ENCODE data around the gene KRTAP10-1.

Gene KRTAP10-1

DNA sequence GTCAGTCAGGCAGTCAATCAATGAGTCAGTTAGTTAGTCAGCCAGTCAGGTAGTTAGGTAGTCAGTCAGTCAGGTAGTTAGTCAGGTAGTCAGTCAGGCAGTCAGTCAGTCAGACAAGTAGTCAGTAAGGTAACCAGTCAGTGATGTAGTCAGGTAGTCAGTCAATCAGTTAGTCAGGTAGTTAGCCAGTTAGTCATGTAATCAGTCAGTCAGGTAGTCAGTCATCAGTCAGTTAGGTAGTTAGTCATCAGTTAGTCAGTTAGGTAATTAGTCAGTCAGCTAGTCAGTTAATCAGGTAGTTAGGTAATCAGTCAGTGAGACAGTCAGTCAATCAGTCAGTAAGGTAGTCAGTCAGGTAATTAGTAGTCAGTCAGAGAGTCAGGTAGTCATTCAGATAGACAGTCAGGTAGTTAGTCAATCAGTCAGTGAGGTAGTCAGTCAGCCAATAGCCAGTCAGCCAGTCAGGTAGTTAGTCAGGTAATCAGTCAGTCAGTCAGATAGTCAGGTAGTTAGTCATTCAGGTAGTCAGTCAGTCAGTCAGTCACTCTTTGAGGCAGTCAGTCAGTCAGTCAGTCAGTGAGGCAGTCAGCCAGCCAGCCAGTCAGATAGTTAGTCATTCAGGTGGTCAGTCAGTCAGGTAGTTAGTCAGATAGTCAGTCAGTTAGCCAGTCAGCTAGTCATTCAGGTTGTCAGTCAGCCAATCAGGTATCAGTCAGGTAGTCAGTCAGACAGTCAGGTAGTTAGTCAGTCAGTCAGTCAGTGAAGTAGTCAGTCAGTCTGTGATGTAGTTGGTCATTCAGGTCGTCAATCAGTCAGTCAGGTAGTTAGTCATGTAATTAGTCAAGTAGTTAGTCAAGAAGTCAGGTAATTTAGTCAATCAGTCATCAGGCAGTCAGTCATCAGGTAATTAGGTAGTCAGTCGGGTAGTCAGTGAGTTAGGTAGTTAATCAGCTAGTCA lies 15.3 kb downstream of the KRTAP10-1 start:
- Histone ChIP-seq H2BK120ac (ENCODE audit: insufficient read depth, low read length, poor library complexity) (no peak overlapping the region), H3K4me1 (ENCODE audit: control insufficient read depth in 1 of 2, insufficient read depth in 2 of 2, low read length in 2 of 2) (peaks cover 3 to 7% of the 10 kb centered on the region in 2 experiments), H4K8ac (ENCODE audit: low read depth, low read length) (no peak overlapping the region), H3K27ac (ENCODE audit: low read depth, low read length) (no peak overlapping the region), H3K4me3 (ENCODE audit: low read depth, low read length) (no peak overlapping the region), H3K9me3 (ENCODE audit: insufficient read depth, low read depth, low read length) (peaks cover 3% of the 10 kb centered on the region), H2BK12ac (ENCODE audit: low read length) (no peak overlapping the region), H3K36me3 (ENCODE audit: control insufficient read depth in 1 of 2, insufficient read depth in 2 of 2, low read length in 2 of 2) (no peaks in the 10 kb centered on the region), H4K12ac (ENCODE audit: low read depth, low read length) (no peak overlapping the region), H3K4ac (ENCODE audit: low read depth, low read length) (no peak overlapping the region), H2BK5ac (ENCODE audit: low read depth, low read length, poor library complexity) (no peak overlapping the region), H3K79me1 (ENCODE audit: low read length) (no peaks in the 10 kb centered on the region), H3K4me2 (ENCODE audit: low read length) (no peak overlapping the region), H2AK5ac (ENCODE audit: low read length) (no peak overlapping the region), H3K9ac (ENCODE audit: low read length) (no peak overlapping the region), H4K91ac (ENCODE audit: low read depth, low read length) (no peak overlapping the region), H3K14ac (ENCODE audit: low read length) (no peak overlapping the region), H3K79me2 (ENCODE audit: control insufficient read depth, insufficient read depth, low read length, poor library complexity) (no peaks in the 10 kb centered on the region), H3K27me3 (ENCODE audit: insufficient read depth, low read length) (no peaks in the 10 kb centered on the region), H3K23ac (ENCODE audit: low read length) (no peak overlapping the region), H3K18ac (ENCODE audit: low read length) (no peak overlapping the region), H2AFZ (ENCODE audit: insufficient read depth, low read length, poor library complexity) (no peak overlapping the region)
- no peak for DNase-seq
- no CpG with 5 or more reads among the region's 2 CpGs for WGBS (ENCODE audit: extremely low coverage, insufficient coverage, insufficient read length)

- no peak overlapping the region for H3K9ac ChIP-seq (ENCODE audit: low read length)
- no peak overlapping the region for H4K8ac ChIP-seq (ENCODE audit: low read depth, low read length)
- no peak overlapping the region for H3K4me2 ChIP-seq (ENCODE audit: low read length)
- WGBS (ENCODE audit: extremely low coverage, insufficient coverage, insufficient read length): no CpG with 5 or more reads among the region's 1 CpG
- H3K4me1 ChIP-seq (ENCODE audit: control insufficient read depth in 1 of 2, insufficient read depth in 2 of 2, low read length in 2 of 2): peaks cover 3 to 7% of the 10 kb centered on the region in 2 experiments
- H3K27me3 ChIP-seq (ENCODE audit: insufficient read depth, low read length): no peaks in the 10 kb centered on the region
- no peaks in the 10 kb centered on the region for H3K79me2 ChIP-seq (ENCODE audit: control insufficient read depth, insufficient read depth, low read length, poor library complexity)
- H2AFZ ChIP-seq (ENCODE audit: insufficient read depth, low read length, poor library complexity): no peak overlapping the region
- H3K14ac ChIP-seq (ENCODE audit: low read length): no peak overlapping the region
- no peaks in the 10 kb centered on the region for H3K36me3 ChIP-seq (ENCODE audit: control insufficient read depth in 1 of 2, insufficient read depth in 2 of 2, low read length in 2 of 2)
- no peak overlapping the region for H3K4me3 ChIP-seq (ENCODE audit: low read depth, low read length)
- no peak overlapping the region for H3K23ac ChIP-seq (ENCODE audit: low read length)
- no peak overlapping the region for H3K18ac ChIP-seq (ENCODE audit: low read length)
- DNase-seq: no peak
- H2BK12ac ChIP-seq (ENCODE audit: low read length): no peak overlapping the region
- no peak overlapping the region for H2AK5ac ChIP-seq (ENCODE audit: low read length)
- H4K91ac ChIP-seq (ENCODE audit: low read depth, low read length): no peak overlapping the region
- no peak overlapping the region for H4K12ac ChIP-seq (ENCODE audit: low read depth, low read length)
- H2BK5ac ChIP-seq (ENCODE audit: low read depth, low read length, poor library complexity): no peak overlapping the region
- H2BK120ac ChIP-seq (ENCODE audit: insufficient read depth, low read length, poor library complexity): no peak overlapping the region
- H3K9me3 ChIP-seq (ENCODE audit: insufficient read depth, low read depth, low read length): peaks cover 9% of the 10 kb centered on the region
- H3K4ac ChIP-seq (ENCODE audit: low read depth, low read length): no peak overlapping the region
- no peaks in the 10 kb centered on the region for H3K79me1 ChIP-seq (ENCODE audit: low read length)
- no peak overlapping the region for H3K27ac ChIP-seq (ENCODE audit: low read depth, low read length)
Measured at GRCh38 chr21:44523567-44524413, 16.2 kb downstream of the KRTAP10-1 start.

DNA sequence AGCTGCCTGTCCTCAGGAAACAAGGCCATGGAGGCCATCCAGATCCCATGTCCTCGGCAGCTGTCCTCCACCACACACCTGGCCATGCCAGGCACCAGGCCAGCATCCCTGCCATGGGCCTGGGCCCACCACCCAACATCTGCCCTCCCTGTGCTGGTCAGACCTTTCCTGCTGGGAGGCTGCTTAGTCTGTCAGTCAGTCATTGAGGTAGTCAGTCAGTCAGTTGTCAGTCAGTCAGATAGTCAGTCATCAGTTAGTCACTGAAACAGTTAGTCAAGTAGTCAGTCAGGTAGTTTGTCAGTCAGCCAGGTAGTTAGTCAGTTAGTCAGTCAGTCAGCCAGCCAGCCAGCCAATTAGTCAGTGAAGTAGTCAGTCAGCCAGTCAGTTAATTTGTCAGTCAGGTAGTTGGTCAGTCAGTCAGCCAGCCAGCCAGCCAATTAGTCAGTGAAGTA lies 17.2 kb downstream of the KRTAP10-1 start:
- Histone ChIP-seq H3K4me1 (ENCODE audit: control insufficient read depth in 1 of 2, insufficient read depth in 2 of 2, low read length in 2 of 2) (peaks cover 3 to 7% of the 10 kb centered on the region in 2 experiments), H4K12ac (ENCODE audit: low read depth, low read length) (no peak overlapping the region), H2BK12ac (ENCODE audit: low read length) (no peak overlapping the region), H3K18ac (ENCODE audit: low read length) (no peak overlapping the region), H3K36me3 (ENCODE audit: control insufficient read depth in 1 of 2, insufficient read depth in 2 of 2, low read length in 2 of 2) (no peaks in the 10 kb centered on the region), H3K4me2 (ENCODE audit: low read length) (no peak overlapping the region), H4K8ac (ENCODE audit: low read depth, low read length) (no peak overlapping the region), H3K9ac (ENCODE audit: low read length) (no peak overlapping the region), H2AK5ac (ENCODE audit: low read length) (no peak overlapping the region), H3K79me1 (ENCODE audit: low read length) (no peaks in the 10 kb centered on the region), H3K27me3 (ENCODE audit: insufficient read depth, low read length) (no peaks in the 10 kb centered on the region), H3K27ac (ENCODE audit: low read depth, low read length) (no peak overlapping the region), H3K4ac (ENCODE audit: low read depth, low read length) (no peak overlapping the region), H2BK5ac (ENCODE audit: low read depth, low read length, poor library complexity) (no peak overlapping the region), H3K9me3 (ENCODE audit: insufficient read depth, low read depth, low read length) (peaks cover 9% of the 10 kb centered on the region), H2AFZ (ENCODE audit: insufficient read depth, low read length, poor library complexity) (no peak overlapping the region), H4K91ac (ENCODE audit: low read depth, low read length) (no peak overlapping the region), H2BK120ac (ENCODE audit: insufficient read depth, low read length, poor library complexity) (no peak overlapping the region), H3K4me3 (ENCODE audit: low read depth, low read length) (no peak overlapping the region), H3K14ac (ENCODE audit: low read length) (no peak overlapping the region), H3K79me2 (ENCODE audit: control insufficient read depth, insufficient read depth, low read length, poor library complexity) (no peaks in the 10 kb centered on the region), H3K23ac (ENCODE audit: low read length) (no peak overlapping the region)
- no CpG with 5 or more reads among the region's 1 CpG for WGBS (ENCODE audit: extremely low coverage, insufficient coverage, insufficient read length)
- no peak for DNase-seq

- Histone ChIP-seq H3K27me3 (ENCODE audit: insufficient read depth, low read length) (no peaks in the 10 kb centered on the region), H3K4ac (ENCODE audit: low read depth, low read length) (no peak overlapping the region), H3K4me2 (ENCODE audit: low read length) (no peak overlapping the region), H3K9ac (ENCODE audit: low read length) (no peak overlapping the region), H4K8ac (ENCODE audit: low read depth, low read length) (no peak overlapping the region), H3K18ac (ENCODE audit: low read length) (no peak overlapping the region), H2BK120ac (ENCODE audit: insufficient read depth, low read length, poor library complexity) (no peak overlapping the region), H3K9me3 (ENCODE audit: insufficient read depth, low read depth, low read length) (peaks cover 12% of the 10 kb centered on the region), H3K36me3 (ENCODE audit: control insufficient read depth in 1 of 2, insufficient read depth in 2 of 2, low read length in 2 of 2) (no peaks in the 10 kb centered on the region), H2BK12ac (ENCODE audit: low read length) (no peak overlapping the region), H3K27ac (ENCODE audit: low read depth, low read length) (no peak overlapping the region), H3K4me3 (ENCODE audit: low read depth, low read length) (no peak overlapping the region), H3K79me1 (ENCODE audit: low read length) (no peaks in the 10 kb centered on the region), H3K4me1 (ENCODE audit: control insufficient read depth in 1 of 2, insufficient read depth in 2 of 2, low read length in 2 of 2) (peaks cover 3 to 7% of the 10 kb centered on the region in 2 experiments), H4K12ac (ENCODE audit: low read depth, low read length) (no peak overlapping the region), H2BK5ac (ENCODE audit: low read depth, low read length, poor library complexity) (no peak overlapping the region), H3K79me2 (ENCODE audit: control insufficient read depth, insufficient read depth, low read length, poor library complexity) (no peaks in the 10 kb centered on the region), H4K91ac (ENCODE audit: low read depth, low read length) (no peak overlapping the region), H2AK5ac (ENCODE audit: low read length) (no peak overlapping the region), H2AFZ (ENCODE audit: insufficient read depth, low read length, poor library complexity) (no peak overlapping the region), H3K23ac (ENCODE audit: low read length) (no peak overlapping the region), H3K14ac (ENCODE audit: low read length) (no peak overlapping the region)
- WGBS (ENCODE audit: extremely low coverage, insufficient coverage, insufficient read length): no CpG with 5 or more reads among the region's 33 CpGs
- DNase-seq: no peak
Measured at GRCh38 chr21:44521928-44522752, 17.9 kb downstream of the KRTAP10-1 start.
